Inferior parietal cortex (tissue), 1 donor: ENCODE data around the gene FMR1NB.

Experiments used
- DNase-seq: peaks from one replicate; pipeline ENCODE4 v3.0.0-alpha.2; 2016; ENCODE audit errors: extremely low spot score

FMR1NB gene, protein sequence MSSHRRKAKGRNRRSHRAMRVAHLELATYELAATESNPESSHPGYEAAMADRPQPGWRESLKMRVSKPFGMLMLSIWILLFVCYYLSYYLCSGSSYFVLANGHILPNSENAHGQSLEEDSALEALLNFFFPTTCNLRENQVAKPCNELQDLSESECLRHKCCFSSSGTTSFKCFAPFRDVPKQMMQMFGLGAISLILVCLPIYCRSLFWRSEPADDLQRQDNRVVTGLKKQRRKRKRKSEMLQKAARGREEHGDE

DNA sequence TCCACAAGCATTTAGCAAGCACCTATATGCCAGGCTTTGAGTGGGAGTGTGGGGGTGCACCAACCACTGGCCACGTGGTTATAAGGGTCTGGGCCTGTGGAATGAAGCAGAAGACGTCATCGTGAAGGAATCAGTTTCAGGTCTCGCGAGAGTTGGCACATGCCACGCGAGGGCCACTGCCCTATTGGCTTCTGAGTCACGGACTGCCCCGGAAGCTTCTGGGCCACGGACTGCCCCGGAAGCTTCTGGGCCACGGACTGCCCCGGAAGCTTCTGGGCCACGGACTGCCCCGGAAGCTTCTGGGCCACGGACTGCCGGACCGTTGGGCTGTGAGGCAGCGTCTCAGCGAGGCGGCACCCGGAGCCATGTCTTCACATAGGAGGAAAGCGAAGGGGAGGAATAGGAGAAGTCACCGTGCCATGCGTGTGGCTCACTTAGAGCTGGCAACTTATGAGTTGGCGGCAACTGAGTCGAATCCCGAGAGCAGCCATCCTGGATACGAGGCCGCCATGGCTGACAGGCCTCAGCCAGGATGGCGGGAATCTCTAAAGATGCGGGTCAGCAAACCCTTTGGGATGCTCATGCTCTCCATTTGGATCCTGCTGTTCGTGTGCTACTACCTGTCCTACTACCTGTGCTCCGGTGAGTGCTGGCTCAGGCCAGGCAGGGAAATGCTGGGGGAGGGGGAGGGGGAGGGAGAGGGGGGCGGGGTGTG lies at the start of gene FMR1NB:
TSS of gene FMR1NB (plus strand) at position 300 of the 715 bp plus-strand sequence. CDS start at position 366, 66 bp downstream.
- no peak for DNase-seq

- no peak for DNase-seq
Observed at GRCh38 chrX:147933815-147934214, 47.3 kb upstream of the FMR1NB start.

GRCh38 chrX:147935156-147935758 lies 45.9 kb upstream of the FMR1NB start:
- DNase-seq = no peak

DNA sequence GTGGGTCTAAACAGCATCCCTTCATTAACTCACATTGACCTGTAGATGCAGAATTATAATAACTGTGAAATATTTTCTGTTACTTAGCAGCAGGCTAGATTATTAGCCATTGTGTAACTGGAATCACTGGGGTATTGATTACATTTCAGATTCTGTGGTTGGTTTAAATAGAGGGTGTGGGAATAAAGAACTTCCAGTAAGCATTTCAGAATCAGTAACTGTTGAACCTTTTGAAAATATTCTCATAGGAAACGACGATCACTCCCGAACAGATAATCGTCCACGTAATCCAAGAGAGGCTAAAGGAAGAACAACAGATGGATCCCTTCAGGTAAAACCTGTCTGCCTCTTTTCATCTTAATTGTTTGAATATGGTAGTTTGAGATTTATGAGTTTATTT lies 35.9 kb upstream of the FMR1NB start:
- DNase-seq = no peak

DNA sequence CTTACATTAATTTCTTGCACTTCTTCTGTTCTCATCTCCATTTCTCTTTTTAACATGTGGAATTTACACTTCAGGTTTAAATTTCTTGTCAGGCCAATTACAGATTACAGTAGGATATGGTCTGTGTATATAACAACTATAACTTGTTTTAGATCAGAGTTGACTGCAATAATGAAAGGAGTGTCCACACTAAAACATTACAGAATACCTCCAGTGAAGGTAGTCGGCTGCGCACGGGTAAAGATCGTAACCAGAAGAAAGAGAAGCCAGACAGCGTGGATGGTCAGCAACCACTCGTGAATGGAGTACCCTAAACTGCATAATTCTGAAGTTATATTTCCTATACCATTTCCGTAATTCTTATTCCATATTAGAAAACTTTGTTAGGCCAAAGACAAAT lies 32.6 kb upstream of the FMR1NB start:
- no peak for DNase-seq

DNA sequence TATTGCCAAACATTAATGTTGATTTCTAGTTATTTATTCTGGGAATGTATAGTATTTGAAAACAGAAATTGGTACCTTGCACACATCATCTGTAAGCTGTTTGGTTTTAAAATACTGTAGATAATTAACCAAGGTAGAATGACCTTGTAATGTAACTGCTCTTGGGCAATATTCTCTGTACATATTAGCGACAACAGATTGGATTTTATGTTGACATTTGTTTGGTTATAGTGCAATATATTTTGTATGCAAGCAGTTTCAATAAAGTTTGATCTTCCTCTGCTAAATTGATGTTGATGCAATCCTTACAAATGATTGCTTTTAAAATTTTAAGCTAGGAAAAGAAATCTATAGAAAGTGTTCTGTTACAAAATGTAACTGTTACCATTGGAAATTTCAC lies 30.8 kb upstream of the FMR1NB start:
- DNase-seq = no peak

DNA sequence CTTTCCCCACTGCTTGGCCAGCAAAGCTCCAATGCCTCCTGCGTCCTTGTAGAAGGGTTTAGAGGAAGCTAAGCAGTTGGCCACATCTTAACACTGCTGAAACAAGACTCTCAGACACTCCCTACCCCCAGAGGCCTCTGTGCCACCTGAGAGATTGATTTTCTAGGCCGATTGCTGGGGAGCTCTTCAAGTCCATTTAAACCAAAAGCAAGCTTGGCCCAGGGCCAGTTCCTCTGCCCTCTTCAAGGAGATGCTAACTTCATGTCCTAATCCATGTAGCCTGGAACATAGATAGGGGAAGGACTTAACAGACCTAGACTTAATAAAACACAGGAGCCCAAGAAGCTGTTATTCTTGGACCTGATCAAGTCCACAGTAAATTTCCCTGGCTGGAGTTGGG lies 27.2 kb upstream of the FMR1NB start:
- no peak for DNase-seq

DNA sequence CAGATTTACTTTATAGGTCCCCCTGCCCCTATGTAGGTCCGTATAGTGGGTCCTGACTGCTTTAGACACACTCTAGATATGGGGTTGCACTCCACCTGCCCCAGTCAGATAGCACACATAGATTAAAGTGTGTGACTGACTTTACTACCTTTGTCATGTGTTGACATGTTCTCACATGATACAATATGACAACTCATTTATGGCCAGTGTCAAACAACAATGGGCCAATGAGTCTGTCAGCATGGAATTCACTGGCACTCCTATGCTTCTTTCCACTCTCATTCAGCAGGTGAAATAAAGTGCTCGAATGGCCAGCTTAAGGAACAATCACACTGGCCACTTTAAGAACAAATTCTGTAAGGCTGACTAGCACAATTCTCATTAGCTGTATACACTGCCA lies 23.8 kb upstream of the FMR1NB start:
- DNase-seq = no peak

GRCh38 chrX:147958291-147958690 lies 22.8 kb upstream of the FMR1NB start:
- DNase-seq = no peak

DNA sequence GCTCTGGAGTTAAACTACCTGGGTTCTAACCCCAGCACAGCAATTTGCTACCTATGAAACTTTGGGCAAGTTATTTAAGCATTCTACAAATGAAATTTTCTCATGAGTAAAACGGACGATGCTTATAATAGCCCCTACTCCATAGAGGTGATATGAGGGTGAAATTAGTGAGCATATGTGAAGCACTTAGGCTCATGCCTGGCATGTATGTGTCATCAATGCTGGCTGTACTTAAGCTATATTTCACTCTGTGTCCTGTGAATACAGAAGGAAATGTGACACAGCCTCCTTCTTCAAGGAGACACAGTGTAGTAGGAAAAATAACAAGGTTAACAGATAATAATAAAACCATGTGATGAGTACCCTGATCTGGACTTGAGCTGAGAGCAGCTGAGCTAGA lies 20.4 kb upstream of the FMR1NB start:
- no peak for DNase-seq

GRCh38 chrX:147962476-147962875 lies 18.7 kb upstream of the FMR1NB start:
- no peak for DNase-seq

GRCh38 chrX:147978931-147979330 lies 2.2 kb upstream of the FMR1NB start:
- no peak for DNase-seq

DNA sequence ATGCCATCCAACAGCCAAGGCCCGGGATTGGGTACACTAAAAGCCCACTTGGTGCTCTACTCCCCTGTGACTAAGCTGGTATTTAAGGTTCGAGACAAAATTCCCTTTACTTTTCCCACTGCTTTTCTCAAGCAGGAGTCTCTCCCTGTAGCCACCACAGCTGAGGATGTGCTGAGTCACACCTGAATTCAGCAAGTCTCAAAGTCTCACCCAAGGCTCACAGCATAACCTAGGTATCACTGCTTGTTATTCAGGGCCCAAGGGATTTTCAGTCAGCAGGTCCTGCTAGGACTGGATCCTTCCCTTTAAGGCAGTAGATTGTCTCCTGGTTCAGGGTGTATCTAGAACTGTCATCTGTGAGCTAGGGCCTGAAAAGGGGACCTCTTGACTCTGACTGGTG lies 39.2 kb downstream of the FMR1NB start:
- no peak for DNase-seq

DNA sequence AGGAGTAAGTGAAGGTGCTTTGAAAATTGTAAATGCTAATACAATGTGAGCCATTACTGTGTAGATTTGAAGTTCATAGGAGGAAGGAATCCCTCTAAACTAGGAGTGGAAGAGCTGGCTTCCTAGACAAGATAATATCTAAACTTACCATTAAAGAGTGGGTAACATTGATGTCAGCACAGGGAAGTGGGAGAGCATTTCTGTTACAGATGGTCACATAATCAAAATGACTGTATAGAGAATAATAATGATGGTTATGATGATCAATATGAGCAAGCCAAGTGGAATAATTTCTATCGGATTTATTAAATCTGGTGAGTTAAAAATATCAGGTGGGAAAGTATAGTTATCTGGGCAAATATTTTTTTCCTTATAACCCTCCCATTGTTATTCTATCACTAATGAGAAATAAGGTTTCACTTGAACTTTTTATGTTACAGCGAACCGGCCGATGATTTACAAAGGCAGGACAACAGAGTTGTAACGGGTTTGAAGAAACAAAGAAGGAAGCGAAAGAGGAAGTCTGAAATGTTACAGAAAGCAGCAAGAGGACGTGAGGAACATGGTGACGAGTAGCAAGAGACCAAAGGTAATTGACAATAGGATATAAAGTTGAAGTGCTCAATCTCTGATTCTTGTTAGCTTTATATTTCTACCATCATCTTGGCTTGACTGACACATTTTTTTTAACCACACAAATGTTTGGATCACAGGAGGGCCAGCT lies 43.5 kb downstream of the FMR1NB start:
- no peak for DNase-seq

GRCh38 chrX:148035380-148035779 lies 54.2 kb downstream of the FMR1NB start:
- no peak for DNase-seq

GRCh38 chrX:148037020-148037419 lies 55.9 kb downstream of the FMR1NB start:
- no peak for DNase-seq

GRCh38 chrX:148043271-148043855 lies 62.2 kb downstream of the FMR1NB start:
- no peak for DNase-seq

DNA sequence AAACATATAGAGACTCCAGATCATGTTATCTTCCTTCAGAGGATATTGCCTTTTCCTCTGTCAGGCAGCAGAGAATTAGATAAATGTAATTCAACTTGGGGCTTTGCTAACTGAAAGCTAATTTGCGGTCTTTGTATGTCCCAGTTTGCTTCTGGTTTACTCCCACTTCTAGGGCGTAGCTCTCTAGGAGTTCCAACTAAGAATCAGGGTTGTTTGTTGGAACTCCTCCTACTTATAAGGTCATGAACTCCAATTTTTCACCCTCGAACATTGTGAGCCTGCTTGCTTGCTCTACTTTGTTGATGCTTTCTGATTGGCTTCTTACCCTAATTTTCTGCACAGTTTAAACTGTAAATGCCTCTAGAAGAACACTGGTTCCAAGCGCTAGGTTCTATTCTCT lies 66.1 kb downstream of the FMR1NB start:
- no peak for DNase-seq

DNA sequence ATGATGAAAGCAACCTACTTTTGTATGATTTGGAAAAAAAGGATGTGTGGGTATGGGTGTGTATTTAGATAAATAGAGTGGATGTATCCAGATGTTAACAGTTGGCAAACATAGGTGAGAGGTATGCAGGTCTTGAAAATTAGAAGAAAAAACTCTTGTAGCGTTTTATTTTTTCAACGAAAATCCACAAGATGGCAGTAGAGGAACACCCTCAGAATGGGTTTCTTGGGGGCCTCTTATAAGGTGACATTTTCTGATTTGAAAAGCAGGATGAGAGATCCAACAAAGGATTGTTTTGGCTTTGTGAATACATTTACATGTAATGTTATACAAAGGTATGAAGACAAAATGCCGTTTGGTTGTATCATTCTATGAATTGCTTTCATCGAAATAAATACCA lies 68.3 kb downstream of the FMR1NB start:
- DNase-seq = peak; percentile 61

DNA sequence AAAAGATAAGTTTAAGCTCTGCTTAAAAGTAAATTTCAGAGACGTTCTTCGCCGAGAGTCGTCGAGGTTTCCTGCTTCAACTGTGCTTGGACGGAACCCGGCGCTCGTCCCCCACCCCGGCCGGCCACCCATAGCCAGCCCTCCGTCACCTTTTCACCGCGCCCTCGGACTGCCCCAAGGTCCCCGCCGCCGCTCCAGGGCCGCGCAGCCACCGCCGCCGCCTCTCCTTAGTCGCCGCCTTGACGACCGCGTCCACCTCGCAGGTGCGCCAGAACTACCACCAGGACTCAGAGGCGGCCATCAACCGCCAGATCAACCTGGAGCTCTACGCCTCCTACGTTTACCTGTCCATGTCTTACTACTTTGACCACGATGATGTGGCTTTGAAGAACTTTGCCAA lies 70.8 kb downstream of the FMR1NB start:
- no peak for DNase-seq

DNA sequence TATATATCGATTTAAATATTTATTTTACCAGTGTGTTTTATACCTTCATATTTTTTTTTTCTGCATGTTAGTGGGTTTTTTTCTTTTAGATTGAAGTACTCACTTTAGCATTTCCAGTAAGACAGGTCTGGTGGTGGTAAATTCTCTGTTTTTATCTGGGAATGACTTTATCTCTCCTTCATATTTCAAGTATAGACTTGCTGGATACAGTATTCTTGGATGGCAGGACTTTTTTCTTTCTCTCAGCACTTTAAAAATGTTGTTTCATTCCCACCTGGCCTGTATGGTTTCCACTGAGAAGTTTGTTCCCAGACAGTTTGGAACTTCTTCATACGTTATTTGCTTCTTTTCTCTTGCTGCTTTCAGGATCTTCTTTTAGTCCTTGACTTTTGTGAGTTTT lies 86.1 kb downstream of the FMR1NB start:
- no peak for DNase-seq
